ENCODE data around the gene ATAD2B.

ATAD2B gene

GRCh38 chr2:23826771-23827170 is 100.2 kb downstream of the ATAD2B start:
- no peak for DNase-seq (ENCODE audit: extremely low spot score)
- POLR2A ChIA-PET: no interaction called here
- CTCF ChIA-PET: interaction anchor here (1.3 to 5.8 kb wide), 6 partner anchors 8 to 257 kb away, joined by 4 to 61 read pairs (median 26); partner anchors contain the start of genes ATAD2B and TP53I3
- TF ChIP-seq CTCF (IDR thresholded peaks at IDR 0.05; ENCODE audit: control extremely low read depth, extremely low read depth, low read depth, missing control alignments): no peak

DNA sequence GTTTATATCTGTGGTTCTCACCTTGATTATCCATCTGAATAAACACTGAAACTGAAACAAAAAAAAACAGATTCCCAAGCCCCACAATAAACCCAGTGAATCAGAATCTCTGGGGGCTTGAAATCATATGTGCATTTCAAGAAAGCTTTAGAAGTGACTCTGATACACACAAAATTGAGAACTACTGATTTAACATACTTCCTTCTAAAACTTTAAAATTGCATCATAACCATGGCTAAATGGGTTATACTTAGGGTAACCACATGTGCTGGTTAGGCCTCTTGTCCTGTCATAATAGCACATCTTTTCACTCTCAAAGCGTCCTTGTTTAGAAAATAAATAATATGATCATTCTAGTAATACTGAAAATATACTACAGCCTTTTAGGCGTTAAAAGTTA is 100.9 kb downstream of the ATAD2B start:
- POLR2A ChIA-PET: no interaction called here
- no peak for DNase-seq (ENCODE audit: extremely low spot score)
- CTCF ChIA-PET: interaction anchor here (1.0 to 5.8 kb wide), 13 partner anchors 9 to 338 kb away, joined by 3 to 61 read pairs (median 12); partner anchors contain the start of genes ATAD2B, SF3B6, TP53I3 and UBXN2A
- no peak for TF ChIP-seq CTCF (IDR thresholded peaks at IDR 0.05; ENCODE audit: control extremely low read depth, extremely low read depth, low read depth, missing control alignments)

DNA sequence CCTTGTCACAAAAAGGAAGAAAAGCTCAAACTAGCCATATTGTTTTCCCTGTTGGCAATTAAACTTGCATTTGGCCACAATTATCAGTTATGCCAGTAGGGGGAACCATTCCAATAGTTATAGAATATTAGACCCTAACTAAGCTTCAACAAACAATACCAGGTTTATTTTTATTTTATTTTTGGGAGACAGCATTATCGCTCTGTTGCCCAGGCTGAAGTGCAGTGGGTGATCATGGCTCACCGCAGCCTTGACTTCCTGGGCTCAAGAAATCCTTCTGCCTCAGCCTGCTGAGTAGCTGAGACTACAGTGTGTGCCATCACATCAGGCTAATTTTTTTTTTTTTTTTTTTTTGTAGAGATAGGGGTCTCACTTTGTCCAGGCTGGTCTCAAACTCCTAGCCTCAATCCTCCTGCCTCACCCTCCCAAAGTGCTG is 102.1 kb downstream of the ATAD2B start:
- peak; percentile 55 for DNase-seq (ENCODE audit: extremely low spot score)
- ChIA-PET POLR2A (interaction anchor here (0.6 to 1.4 kb wide), 4 partner anchors 102 to 259 kb away, joined by 3 to 5 read pairs (median 4); partner anchors contain the start of gene ATAD2B), CTCF (interaction anchor here (0.5 to 5.8 kb wide), 42 partner anchors 10 to 339 kb away, joined by 3 to 61 read pairs (median 4); partner anchors contain the start of genes ATAD2B, SF3B6, TP53I3 and UBXN2A)
- peak; percentile 70 for TF ChIP-seq CTCF (IDR thresholded peaks at IDR 0.05; ENCODE audit: control extremely low read depth, extremely low read depth, low read depth, missing control alignments)

DNA sequence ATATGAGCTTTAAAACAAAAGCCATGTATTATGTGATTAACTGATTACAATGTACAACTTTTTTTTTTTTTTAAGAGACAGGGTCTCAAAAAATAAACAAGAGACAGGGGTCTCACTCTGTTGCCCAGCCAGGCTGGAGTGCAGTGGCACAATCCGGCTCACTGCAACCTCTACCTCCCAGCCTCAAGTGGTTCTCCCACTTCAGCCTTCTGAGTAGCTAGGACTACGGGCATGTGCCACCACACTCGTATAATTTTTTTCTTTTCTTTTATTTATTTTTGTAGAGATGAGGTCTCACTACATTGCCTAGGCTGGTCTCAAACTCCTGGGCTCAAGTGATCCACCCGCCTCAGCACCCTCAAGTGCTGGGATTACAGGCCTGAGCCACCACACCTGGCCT is 103.1 kb downstream of the ATAD2B start:
- no peak for TF ChIP-seq CTCF (IDR thresholded peaks at IDR 0.05; ENCODE audit: control extremely low read depth, extremely low read depth, low read depth, missing control alignments)
- no peak for DNase-seq (ENCODE audit: extremely low spot score)
- POLR2A ChIA-PET: interaction anchor here (1.4 kb wide), 1 partner anchor 260 kb away, joined by 4 read pairs; no protein-coding TSS in a partner anchor
- CTCF ChIA-PET: interaction anchor here (0.6 to 5.8 kb wide), 13 partner anchors 9 to 340 kb away, joined by 3 to 61 read pairs (median 16); partner anchors contain the start of genes ATAD2B, SF3B6 and TP53I3

GRCh38 chr2:23814963-23815362 is 112.0 kb downstream of the ATAD2B start:
- no peak for TF ChIP-seq CTCF (IDR thresholded peaks at IDR 0.05; ENCODE audit: control extremely low read depth, extremely low read depth, low read depth, missing control alignments)
- no peak for DNase-seq (ENCODE audit: extremely low spot score)
- ChIA-PET POLR2A (no interaction called here), CTCF (interaction anchor here (1.0 to 5.4 kb wide), 2 partner anchors 10 to 269 kb away, joined by 3 to 37 read pairs; partner anchors contain the start of gene TP53I3)

- CTCF ChIA-PET: interaction anchor here (5.4 kb wide), 1 partner anchor 11 kb away, joined by 37 read pairs; no protein-coding TSS in a partner anchor
- no peak for DNase-seq (ENCODE audit: extremely low spot score)
- POLR2A ChIA-PET: no interaction called here
- no peak for TF ChIP-seq CTCF (IDR thresholded peaks at IDR 0.05; ENCODE audit: control extremely low read depth, extremely low read depth, low read depth, missing control alignments)
Measured at GRCh38 chr2:23813438-23813837, 113.5 kb downstream of the ATAD2B start.

All from GM10248 (cell line).